SW480 (cell line): Measurements from ENCODE around the gene ARHGAP40.
"Not testable (repeated sequence)": the region's sequence is repeated elsewhere in the genome, so short reads cannot be mapped to it uniquely, and the experiment has no call there.

Experiments used
- DNase-seq: peaks from one replicate; pipeline ENCODE4 v3.0.0-alpha.2; 2016; ENCODE audit warnings: low spot score

The ARHGAP40 gene

GRCh38 chr20:38588303-38588702 is 13.3 kb upstream of the ARHGAP40 start:
- no peak for DNase-seq

DNA sequence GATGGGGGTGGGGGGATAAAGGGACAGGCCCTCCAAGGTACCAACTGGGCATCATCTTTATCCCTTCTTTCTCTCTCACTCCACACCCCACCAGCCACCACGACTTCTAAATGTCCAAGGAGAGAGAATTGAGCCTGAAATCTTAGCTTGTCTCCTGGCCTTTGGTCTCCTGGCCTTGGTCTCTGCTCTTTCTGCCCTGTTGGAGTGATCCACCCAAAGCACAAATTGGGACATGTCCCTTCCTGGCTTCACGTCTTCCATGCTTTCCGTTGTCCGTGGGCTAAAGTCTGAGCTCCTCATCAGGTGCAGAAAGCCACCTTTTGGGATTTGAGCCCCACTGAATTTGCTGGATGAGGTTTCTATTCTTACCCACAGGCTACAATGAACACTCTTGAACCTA is 12.3 kb upstream of the ARHGAP40 start:
- DNase-seq = no peak

GRCh38 chr20:38589967-38590675 is 11.5 kb upstream of the ARHGAP40 start:
- no peak for DNase-seq

GRCh38 chr20:38590676-38591473 is 10.7 kb upstream of the ARHGAP40 start:
- DNase-seq = no peak

DNA sequence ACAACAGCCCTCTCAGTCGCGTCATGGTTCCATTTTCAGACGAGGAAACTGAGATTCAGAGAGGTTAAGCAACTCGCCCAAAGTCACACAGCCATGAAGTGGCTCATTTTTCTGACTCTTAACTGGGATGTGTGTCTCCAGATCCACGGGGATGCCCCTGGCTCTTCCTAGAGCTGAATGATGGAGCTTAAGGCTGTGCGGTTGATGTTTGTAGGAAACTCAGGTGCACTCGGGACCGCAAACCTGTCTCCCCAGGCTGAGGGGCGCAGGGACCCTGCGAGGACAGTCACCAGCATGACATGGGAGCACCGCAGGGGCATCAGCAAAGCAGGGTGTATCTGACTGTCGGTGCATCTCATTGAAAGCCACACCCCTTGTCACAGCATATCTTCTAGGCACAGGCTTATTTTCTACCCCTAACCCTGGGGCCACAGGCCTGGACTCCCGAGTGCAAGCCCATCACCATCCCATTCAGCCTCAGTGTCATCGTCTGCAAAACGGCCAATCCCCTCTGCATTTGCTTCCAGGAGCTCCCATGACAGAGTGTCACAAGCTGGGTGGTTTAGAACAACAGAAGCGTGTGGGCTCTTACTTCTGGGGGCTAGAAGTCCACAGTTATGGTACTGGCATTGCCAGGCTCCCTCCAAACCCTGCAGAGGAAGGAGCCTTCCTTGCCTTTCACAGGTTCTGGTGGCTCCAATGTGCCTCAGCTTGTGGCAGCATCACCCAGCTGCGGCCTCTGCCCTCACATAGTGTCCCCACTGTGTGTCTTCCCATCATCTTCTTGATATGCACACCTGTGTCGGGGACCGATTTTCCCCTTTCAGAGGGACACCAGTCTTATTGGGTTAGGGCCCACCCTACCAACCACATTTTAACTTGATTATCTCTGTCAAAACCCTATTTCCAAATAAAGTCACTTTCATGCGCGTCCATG is 9.9 kb upstream of the ARHGAP40 start:
- DNase-seq = no peak

DNA sequence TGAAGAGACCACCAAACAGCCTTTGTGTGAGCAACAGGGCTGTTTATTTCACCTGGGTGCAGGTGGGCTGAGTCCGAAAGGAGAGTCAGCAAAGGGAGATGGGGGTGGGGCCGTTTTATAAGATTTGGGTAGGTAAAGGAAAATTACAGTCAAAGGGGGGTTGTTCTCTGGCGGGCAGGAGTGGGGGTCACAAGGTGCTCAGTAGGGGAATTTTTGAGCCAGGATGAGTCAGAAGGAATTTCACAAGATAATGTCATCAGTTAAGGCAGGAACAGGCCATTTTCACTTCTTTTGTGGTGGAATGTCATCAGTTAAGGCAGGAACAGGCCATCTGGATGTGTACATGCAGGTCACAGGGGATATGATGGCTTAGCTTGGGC is 9.2 kb upstream of the ARHGAP40 start:
- DNase-seq = not testable (repeated sequence)

- DNase-seq = not testable (repeated sequence)
Observed at GRCh38 chr20:38594281-38594680, 7.3 kb upstream of the ARHGAP40 start.

GRCh38 chr20:38595886-38596285 is 5.7 kb upstream of the ARHGAP40 start:
- DNase-seq = not testable (repeated sequence)

DNA sequence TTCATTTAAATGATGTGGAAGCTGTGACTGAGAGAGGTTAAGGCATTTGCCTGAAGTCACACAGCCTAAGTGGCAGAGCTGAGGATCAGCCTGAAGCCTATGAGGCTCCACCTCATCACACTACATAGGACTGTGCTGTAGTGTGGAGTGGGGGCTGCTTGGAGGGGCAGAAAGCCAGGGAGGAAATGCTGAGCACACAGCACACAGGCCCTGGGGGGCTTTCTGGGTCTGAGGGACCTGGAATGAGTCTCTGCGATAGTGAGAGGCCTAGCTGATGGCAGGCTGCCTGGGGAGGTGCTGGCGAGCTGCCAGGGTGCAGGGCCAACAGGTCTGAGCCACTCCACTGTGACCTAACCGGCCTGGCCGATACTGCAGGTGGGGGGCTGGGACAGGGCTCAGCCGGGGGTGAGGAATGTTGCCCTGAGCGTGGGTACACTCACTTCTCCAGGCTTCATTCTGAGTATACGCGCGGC is 2.2 kb upstream of the ARHGAP40 start:
- DNase-seq = no peak

- no peak for DNase-seq
Observed at GRCh38 chr20:38600057-38600456, 1.6 kb upstream of the ARHGAP40 start.

DNA sequence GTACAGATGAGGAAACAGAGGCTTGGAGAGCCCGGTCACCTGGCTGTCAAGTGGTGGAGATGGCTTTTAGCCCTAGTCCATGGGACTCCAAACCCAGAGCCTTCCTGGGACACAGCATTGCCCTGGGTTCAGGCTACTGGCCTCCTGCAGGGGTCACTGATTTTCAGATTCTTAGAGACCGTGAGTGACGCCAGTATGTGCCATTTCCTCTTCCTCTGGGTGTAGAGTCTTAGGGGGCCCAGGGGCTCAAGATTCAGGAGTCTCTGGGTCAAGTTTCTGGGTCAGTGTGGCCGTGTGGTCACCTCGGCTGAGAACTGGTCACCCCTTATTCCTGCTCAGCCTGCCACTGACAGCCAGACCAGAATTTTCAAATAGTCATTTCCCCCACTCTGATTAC is 574 bp downstream of the ARHGAP40 start:
- no peak for DNase-seq

DNA sequence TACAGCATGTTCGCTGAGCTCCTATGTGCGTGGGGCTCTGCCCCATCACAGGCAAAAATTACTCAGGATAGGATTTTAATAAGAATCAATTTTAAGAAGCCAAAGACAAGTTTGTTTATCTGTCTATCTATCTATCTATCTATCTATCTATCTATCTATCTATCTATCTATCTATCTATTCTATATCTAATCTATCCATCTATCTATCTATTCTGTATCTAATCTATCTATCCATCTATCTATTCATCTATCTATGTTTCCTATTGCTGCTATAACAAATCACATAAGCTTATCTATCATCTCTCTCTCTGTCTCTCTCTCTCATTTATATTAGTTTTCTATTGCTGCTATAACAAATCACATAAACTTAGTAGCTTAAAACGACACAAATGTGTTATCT is 1.7 kb downstream of the ARHGAP40 start:
- DNase-seq = no peak

- DNase-seq = peak; percentile 68
Observed at GRCh38 chr20:38604873-38605303, 3.3 kb downstream of the ARHGAP40 start.

DNA sequence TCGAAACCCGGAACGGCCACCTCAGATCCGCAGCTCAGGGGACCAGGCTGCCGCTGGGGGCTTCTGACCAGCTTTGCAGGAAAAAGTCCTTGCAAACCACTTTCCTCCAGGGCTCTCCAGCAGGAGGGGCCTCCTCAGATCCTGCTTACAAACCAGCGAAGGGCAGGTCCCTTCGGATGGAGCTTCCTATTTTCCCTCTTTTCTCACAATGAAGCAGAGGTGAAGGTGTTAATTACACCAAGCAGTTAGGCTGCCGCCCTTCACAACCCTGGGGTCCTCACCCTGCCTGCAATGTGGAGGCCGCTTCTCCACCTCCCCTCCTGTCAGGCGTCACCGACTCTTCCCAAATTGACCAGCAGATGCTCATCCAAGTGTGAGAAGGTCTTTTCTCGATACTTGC is 5.7 kb downstream of the ARHGAP40 start:
- DNase-seq = no peak

DNA sequence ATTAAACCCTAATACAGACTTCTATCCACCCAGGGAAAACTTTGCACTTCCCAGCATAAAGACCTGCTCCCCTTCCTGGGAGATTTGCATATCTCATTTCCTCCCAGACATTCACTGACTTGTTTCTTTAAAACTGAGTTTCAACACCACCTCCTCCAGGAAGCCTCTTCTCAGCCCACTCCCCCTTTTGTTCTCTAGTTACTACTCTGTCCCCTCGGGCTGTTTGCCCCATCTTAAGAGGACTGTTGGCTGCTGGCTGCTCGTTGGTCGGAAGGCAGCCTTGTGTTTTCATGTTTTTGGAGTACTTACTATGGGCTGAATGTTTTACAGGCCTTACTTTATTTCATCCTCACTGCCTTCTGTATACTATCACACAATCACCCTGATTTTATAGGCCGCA is 6.6 kb downstream of the ARHGAP40 start:
- DNase-seq = no peak

GRCh38 chr20:38609815-38610214 is 8.2 kb downstream of the ARHGAP40 start:
- DNase-seq = no peak

GRCh38 chr20:38610521-38610920 is 8.9 kb downstream of the ARHGAP40 start:
- DNase-seq = no peak

DNA sequence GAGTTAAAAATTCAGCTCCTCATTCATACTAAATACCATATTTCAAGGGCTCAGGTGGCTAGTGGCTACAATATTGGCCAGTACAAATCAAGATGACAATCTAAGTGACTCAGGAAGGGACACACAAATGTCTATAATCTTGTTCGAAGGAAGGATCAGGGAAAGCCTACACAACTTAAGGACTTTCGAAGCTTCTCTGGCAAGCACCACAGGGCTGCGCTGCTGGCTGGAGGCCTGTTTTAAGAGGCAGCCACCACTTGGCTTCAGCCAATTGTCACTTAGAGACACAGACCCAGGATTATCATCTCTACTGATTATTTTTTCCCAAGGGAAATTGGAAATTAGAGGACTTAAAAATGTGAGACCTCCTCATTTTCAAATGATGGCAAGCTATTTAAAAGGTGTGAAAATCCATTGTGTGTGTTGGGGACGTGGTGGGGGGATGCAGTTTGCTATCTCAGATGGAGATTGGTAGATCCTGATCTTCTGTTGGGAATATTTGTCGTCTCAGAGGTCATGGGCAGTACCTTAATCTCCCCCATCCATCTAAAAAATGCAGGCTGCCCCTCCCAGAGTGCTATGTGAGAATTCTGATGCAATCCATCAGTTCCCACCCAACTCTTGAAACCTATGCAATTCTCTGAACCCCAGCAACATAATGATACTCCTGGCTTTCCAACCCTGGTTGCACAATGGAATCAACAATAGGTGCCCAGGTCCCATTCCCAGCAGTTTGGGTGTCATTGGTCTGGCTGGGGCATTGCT is 11.3 kb downstream of the ARHGAP40 start:
- DNase-seq = no peak

DNA sequence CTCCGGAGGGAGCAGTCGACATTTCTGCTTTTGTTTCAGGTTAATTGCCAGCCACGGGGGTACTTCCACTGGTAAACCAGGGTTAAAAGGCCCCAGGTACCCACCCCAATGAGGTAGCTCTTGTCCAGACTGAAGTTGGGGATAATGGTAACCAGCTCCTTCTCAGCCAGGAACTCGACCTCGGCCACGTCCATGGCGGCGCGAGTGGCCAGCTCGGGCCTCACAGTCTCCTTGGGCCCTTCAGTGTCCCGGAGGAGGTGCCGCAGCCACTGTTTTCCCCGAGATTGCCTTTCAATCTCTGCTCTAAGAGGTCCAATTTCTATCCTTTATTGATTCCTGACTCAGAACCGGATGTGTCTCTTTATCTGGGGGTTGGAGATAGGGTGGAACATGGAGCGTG is 13.7 kb downstream of the ARHGAP40 start:
- DNase-seq = no peak

DNA sequence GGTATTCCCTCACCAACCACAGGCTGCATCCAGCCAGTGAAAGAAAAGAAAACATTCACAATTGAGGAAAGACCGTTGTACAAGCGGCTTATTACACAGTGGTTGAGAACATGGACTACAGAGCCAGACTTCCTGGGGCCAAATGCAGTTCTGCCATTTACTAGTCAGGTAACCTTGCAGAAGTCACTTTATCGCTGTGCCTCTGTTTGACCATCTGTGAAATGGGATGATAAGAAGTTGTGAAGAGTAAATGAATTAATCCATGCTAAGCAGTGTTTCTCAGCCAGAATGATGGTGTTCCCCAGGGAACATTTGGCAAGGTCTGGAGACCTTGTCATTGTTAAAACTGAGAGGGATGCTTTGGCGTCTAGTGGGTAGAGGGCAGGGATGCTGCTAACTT is 14.8 kb downstream of the ARHGAP40 start:
- no peak for DNase-seq

DNA sequence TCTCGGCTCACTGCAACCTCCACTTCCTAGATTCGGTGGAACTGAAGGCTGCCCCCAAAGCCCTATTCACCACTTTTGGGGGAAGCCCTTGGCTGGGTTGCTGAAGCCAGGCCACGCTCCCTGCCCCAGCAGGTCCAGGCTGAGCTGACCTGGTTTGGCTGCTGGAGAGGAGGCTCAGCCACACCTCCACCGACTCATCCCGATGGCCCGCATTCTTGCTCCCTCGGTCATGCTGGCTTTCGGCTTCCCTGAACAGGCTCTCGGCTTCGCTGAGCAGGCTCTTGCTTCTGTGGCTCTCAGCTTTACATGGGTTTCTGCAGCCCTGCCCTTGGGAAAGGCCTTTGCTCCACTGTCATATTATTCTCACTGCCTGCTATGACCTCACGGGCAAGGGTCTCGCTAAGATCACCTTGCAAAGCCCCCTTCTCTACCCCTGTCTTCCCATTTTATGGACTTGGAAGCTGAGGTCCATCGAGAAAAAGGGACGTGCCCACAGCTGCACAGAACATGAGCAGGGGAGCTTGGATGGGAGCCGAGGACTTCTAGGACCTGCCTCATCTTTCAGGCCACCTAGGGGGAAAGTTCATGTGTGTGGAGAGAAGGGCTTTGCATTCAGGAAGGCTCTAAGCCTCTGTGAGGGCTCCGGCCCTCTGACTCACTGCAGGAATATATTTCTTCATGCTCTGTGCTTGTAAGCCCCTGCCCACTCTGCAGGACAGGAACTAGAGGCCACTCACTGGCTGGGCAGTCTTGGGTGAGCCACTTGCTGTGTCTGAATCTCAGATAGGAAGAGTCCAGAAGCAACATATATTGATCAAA is 15.6 kb downstream of the ARHGAP40 start:
- DNase-seq = peak; percentile 42
